ENCODE data around the gene H6PD.

DNA sequence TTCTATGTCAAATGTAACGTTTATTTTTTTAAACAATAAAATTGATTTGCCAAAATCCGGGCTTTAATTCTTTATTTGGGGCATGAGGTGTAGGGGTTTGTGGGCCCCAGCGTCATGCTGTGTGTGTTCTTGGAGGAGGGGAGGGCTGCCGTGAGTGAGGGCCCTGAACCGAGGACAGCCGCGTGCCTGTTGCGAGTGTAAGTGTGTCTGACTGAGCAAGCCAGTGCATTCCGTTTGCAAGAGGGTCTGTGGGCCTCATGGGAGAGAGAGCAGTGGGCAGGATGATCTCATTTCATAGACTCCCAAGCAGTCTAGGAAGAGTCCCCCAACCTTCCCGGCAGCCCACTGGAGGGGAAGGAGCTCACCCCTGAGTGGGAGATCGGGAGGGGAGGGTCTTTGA is 36.7 kb downstream of the H6PD start:
- no peak for TF ChIP-seq POLR2AphosphoS5 (IDR thresholded peaks at IDR 0.05)
- TF ChIP-seq, protein P1, sequence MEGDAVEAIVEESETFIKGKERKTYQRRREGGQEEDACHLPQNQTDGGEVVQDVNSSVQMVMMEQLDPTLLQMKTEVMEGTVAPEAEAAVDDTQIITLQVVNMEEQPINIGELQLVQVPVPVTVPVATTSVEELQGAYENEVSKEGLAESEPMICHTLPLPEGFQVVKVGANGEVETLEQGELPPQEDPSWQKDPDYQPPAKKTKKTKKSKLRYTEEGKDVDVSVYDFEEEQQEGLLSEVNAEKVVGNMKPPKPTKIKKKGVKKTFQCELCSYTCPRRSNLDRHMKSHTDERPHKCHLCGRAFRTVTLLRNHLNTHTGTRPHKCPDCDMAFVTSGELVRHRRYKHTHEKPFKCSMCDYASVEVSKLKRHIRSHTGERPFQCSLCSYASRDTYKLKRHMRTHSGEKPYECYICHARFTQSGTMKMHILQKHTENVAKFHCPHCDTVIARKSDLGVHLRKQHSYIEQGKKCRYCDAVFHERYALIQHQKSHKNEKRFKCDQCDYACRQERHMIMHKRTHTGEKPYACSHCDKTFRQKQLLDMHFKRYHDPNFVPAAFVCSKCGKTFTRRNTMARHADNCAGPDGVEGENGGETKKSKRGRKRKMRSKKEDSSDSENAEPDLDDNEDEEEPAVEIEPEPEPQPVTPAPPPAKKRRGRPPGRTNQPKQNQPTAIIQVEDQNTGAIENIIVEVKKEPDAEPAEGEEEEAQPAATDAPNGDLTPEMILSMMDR (IDR thresholded peaks at IDR 0.05) = no peak
- TF ChIP-seq POLR2A (IDR thresholded peaks at IDR 0.05) = no peak
- no peak for TF ChIP-seq EP300 (IDR thresholded peaks at IDR 0.05)

All from stomach (tissue), 4 donors.